IPS-18c (cell line): ENCODE data around the gene PTPRD.

ENCODE experiments used
- H3K4me3 ChIP-seq: 2 replicates; pipeline ENCODE4 v1.7.0; 2013; ENCODE audit warnings: low read depth, mild to moderate bottlenecking, low read length, moderate library complexity; ENCODE audit not compliant: insufficient read depth
- H3K9me3 ChIP-seq: one replicate; pipeline ENCODE4 v1.6.1; 2013; ENCODE audit warnings: mild to moderate bottlenecking, low read length, moderate library complexity; ENCODE audit not compliant: control insufficient read depth, insufficient read depth

PTPRD gene

DNA sequence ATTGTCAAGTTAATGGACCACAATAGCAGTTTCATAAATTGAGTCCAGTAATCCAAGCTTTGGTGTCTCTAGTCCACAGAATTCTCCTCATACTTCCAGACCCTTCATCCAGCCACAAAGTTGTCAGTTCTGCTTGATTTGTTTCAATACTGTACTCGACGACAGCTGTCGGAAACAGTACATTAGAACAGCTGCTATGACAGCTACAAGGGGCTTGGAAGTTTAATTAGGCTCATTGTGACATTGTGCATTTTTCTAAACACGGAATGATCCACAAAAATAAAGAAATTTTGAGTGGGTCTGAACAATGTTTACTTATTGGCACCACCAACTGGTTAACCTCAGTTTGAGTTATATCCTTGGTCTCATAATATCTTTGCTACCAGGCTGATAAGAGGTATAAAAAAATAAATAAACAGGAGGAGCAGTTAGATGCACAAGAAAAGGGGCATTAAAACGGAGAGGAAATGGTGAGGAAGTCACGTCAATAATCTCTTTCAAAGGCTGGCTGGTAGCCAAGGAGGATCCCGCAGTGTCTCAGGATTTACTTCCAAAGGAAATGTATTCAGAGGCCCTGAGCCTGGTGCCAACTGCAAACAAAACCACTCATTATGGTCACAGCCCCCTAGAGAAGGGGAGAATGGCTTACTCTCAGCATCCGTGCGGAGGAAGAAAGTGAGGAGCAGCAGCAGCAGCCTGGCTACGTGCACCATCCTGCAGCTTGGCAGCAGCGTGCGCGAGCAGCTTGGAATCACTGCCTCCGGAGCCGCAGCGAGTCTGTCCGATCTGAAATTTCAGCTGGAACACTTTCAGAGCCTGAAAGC, 1879.5 kb downstream of the PTPRD start:
- H3K9me3 ChIP-seq, result no peaks in the 10 kb centered on the region
- no peak overlapping the region; the same call in 1 of the 2 replicates for H3K4me3 ChIP-seq

DNA sequence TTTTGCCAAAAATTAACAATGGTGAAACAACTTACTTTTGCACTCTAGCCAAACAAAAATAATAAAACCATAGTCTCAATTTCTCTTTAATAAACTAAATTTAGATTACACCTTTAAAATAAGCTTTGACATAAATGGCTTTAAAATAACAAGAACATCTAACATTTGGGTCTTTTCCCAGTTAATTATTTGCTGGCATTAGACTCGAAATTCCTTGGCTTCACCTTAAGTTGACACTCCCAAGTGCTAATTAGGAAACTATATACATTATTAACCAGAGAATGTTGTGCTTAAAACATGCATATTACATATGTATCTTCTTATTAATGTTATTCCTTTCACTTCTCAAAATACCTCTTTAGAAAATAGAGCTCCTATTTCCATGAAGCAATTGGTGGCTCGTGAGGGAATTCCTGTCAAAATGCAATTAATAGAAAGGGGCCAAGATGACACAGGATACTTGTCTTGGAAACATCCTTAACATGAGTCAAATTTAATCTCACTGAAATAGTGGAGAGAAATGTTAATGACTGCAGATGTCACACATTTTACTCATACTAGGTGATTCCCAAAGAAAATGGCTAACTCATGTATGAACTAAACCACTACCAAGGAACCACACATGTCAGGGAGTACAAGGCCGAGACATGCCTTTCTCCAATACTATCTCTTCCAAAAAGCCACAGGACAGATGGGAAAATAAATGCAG, 1880.3 kb downstream of the PTPRD start:
- no peak overlapping the region for H3K4me3 ChIP-seq
- H3K9me3 ChIP-seq, result no peaks in the 10 kb centered on the region

DNA sequence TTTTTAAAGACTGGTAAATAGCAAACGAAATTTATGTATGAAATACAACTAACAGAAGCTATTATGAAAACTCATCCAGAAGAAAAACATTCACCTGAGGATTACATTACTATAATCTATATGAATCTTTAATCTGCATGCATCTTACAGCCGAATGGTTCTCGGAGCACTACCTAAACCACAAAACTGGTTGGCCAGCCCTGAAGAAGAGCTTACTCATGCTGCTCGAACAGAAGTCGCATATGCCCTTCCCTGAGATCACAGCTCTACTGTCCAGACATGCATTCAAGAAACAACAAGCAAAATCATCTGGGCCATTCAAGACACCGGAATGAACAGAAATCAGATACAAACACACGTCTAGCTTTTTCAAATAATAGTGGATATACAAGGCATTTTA, 1882.2 kb downstream of the PTPRD start:
- H3K9me3 ChIP-seq, result no peaks in the 10 kb centered on the region

DNA sequence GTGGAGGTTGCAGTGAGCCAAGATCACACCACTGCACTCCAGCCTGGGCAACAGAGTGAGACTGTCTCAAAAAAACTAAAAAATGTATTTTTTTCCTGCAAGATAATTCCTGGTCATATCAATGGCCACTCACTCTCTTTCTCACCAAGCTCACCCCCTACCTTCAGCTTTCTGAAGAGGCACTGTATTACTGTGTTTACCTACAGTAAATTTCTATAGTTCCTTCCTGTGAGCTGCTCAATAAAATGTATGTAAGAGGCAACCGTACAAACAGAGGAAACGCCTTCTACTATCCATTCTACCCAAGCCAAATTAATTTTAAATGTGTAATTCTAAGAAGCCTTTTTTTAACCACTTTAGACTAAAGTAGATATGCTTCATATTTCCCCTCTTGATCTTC, 1883.9 kb downstream of the PTPRD start:
- no peaks in the 10 kb centered on the region for H3K9me3 ChIP-seq
- H3K4me3 ChIP-seq, result no peak overlapping the region

More for the DNA sequence above, 1882.2 kb downstream of the PTPRD start:
- no peak overlapping the region for H3K4me3 ChIP-seq

DNA sequence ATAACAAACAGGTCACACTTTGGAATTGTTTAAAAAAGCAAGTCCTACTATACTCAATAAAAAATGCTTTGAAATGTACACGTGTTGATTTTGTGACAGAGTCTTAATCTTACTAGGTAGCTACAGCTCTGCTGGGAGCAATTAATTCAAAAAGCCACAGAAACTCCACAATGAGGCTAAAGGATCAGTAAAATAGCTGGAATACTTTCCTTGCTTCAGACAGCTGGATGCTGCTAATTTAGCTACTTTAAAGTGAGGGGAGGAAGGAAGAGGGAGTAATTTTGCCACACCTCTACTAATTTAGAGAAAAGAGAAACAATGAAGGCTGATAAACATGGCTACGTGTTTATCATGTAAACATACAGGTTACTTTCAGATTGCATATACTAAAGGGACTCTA, 1885.6 kb downstream of the PTPRD start:
- Histone ChIP-seq H3K9me3 (no peaks in the 10 kb centered on the region), H3K4me3 (no peak overlapping the region)

DNA sequence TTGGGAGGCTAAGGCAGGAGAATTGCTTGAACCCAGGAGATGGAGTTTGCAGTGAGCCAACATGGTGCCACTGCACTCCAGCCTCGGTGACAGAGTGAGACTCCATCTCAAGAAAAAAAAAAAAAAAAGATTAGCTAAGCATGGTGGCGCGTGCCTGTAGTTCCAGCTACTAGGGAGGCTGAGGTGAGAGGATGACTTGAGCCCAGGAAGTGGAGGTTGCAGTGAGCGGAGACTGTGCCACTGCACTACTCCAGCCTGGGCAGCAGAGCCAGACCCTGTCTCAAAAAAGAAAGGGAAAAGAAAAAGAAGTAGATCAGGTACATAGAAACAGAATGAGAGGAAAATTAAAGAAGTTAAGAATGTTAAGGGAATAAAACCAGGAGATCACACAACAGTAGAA, 1886.1 kb downstream of the PTPRD start:
- no peak overlapping the region for H3K4me3 ChIP-seq
- H3K9me3 ChIP-seq, result no peaks in the 10 kb centered on the region

DNA sequence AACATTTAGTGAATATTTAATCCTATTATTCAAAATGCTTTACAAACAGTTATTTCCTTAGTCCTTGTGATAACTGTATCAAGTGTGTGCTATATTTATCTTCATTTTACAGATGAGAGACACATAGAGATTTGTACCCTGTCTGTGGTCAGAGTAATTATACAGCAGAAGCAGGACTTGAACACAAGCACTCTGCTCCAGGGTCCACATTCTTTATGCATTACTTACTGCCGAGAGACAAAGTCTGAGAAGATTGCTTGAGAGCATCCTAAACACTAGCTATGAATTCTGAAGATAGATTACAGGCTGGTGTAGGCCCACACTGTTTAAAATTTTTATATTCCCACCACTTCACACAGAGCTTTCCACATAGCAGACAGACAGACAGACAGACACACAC, 1887.2 kb downstream of the PTPRD start:
- no peak overlapping the region for H3K4me3 ChIP-seq
- H3K9me3 ChIP-seq, result no peaks in the 10 kb centered on the region

DNA sequence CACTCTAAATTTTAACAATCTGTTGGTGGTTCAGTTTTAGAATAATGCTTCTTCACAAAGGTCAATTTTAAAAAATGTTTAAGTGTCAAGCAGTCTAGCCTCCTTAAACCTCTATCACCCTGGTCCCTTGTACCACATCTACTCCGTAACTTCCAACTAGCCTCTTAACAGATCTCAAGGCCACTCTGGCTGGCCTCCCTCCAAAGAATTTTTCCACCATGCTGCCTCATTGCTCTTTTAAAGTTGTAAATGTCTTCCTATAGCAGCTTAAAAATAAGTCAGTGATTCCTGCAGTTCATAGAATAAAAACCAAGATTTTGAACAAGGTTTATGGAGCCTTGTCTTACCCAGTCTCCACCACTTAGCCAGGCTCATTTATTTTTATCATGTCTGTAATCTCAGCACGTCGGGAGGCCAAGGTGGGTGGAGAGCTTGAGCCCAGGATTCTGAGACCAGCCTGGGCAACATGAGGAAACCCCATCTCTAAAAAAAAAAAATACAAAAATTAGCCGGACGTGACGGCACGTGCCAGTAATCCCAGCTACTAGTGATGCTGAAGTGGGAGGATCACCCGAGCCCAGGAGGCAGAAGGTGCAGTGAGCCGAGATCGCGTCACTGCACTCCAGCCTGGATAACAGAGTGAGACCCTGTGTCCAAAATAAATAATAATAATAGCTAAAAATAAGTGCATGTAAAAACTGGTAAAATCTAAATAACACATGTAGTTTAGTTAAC, 1888.4 kb downstream of the PTPRD start:
- Histone ChIP-seq H3K9me3 (no peaks in the 10 kb centered on the region), H3K4me3 (no peak overlapping the region)

DNA sequence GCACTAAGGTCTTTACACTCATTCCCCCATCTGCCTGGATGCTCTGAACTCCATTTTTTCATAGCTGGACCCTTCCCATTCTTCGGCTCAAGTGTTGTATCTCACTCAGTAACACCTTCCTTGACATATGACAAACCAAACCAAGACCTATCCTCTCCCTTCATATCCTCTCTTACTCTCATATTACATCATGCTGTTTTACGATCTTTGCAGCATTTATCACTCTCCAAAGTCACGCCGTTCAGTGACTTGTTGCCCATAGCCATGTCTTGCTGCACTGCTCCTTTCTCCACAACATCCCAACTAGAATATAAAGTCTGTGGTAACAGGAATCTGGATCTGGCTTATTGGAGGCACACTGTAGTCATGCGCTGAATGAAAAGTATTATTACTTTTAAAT, 1889.6 kb downstream of the PTPRD start:
- Histone ChIP-seq H3K9me3 (no peaks in the 10 kb centered on the region), H3K4me3 (no peak overlapping the region)

DNA sequence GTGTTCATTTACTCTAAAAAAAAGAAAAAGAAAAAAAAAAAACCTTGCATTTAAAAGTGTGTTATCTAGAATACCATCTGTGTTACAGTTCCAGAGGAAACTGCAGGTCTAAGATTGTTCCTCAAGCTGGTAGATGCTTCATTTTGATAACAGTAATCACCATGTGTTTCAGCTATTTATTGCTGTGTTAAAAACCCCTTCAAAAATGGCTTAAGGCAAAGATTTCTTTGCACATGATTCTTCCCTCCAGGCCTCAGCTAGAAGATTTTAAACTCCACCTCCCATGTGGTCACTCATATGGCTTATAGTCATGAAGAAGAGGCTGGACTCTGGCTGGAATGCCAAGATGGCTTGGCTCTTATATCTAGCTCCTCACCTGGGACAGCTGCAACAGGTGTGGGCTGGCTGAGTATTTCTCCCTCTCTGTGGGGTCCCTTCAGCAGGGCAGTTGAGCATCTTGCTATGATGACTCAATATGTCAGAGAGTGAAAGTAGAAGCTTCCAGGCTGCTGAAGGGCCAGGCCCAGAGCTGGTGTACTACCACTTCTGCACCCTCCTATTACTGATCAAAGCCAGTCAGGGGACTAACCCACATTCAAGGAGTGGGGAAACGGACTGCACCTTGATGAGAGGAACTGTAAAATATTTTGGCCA, 1892.8 kb downstream of the PTPRD start:
- Histone ChIP-seq H3K4me3 (no peak overlapping the region), H3K9me3 (no peaks in the 10 kb centered on the region)

DNA sequence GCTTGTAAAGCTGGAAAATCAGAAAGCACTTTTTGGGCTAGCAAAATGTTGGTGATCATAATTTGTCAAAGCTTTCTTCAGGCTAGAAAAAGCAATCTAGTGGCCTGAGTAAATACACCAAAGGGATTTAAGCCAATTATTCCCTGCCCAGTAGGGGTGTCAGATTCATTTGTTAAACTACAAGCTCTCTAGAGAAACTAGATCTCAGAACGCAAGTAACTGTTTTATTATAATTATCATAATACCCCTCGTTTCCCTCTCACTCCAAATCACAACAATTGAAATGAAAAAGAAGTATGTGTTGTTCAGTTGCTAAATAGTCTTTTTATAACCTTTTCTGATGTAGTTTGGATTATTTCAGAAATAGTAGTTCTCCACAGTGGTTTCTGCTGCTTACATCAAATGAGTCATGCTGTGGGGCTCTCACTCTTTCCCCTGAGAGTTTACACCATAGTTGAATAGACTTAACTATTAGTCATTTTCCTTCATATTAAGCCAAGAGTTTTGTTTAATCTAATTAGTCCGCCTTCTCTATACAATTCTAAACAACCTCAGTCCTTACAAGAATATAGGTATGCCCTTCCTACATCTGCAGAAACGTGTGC, 1894.6 kb downstream of the PTPRD start:
- H3K9me3 ChIP-seq, result no peaks in the 10 kb centered on the region

DNA sequence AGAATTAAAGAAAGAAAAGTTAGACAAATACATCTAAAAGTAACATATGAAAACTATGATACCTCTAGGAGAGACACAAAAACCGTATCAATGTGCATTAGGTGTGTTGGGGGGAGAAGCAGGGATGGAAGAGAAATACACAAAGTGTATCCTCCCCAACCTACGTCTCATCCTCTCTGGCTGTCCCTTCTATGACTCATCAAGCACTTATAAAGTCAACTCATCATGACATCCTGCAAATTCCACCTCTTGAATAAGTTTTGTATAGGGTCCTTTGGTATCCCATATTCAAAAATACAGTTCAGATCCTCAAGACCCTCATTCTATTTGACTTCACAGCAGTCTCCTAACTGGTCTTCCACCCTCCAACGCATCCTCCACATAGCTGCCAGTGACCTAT, 1895.7 kb downstream of the PTPRD start:
- Histone ChIP-seq H3K4me3 (no peak overlapping the region), H3K9me3 (no peaks in the 10 kb centered on the region)

More for the DNA sequence above, 1894.6 kb downstream of the PTPRD start:
- H3K4me3 ChIP-seq, result no peak overlapping the region

DNA sequence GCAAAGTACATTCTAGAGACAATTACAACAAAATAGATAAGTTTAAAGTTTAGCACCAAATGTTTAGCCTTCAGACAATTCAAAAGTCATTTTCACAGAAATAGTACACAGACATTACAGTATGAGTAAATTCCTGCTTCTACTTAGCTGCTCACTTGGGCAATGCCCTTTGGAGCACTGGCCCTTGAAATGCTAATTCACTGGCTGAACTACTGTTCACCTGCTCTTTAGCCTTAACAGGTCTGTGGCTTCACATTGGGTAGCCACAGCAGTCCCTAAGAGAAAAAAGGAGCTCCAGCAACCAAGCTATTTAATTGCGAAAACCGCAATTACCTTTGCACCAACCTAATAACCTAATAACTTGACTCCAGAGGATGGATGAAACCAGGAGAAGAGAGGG, 1897.0 kb downstream of the PTPRD start:
- no peaks in the 10 kb centered on the region for H3K9me3 ChIP-seq
- no peak overlapping the region for H3K4me3 ChIP-seq

DNA sequence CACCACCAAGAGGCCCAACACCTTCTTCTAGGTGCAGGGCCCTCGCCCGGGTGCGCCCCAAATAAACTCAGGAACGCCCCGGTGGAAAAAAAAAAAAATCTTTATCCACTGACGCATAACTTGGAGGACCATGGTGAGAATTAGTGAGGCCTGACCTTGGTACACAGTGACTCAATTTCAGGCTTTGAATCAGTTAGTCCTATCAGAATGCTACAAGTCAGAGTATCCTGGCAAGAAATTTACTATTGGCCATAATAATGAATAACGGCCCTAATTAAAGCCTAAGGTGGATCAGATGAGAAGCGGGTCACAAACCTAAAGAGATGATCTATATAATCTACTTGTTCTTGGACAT, 1899.0 kb downstream of the PTPRD start:
- Histone ChIP-seq H3K4me3 (no peak overlapping the region), H3K9me3 (no peaks in the 10 kb centered on the region)

DNA sequence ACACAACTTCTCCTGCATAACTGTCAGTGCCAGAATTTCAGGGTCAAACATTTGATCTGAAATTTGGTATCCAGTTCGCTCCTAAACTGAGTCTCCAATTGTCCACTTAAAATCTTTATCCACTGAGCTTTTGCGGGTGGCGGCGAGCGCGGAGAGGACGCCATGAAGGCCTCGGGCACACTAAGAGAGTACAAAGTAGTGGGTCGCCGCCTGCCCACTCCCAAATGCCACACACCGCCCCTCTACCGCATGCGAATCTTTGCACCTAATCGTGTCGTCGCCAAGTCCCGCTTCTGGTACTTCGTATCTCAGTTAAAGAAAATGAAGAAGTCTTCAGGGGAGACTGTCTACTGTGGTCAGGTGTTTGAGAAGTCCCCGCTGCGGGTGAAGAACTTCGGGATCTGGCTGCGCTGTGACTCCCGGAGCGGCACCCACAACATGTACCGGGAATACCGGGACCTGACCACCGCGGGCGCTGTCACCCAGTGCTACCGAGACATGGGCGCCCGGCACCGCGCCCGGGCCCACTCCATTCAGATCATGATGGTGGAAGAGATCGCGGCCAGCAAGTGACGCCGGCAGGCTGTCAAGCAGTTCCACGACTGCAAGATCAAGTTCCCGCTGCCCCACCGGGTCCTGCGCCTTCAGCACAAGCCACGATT, 1899.5 kb downstream of the PTPRD start:
- no peak overlapping the region for H3K4me3 ChIP-seq
- no peaks in the 10 kb centered on the region for H3K9me3 ChIP-seq

DNA sequence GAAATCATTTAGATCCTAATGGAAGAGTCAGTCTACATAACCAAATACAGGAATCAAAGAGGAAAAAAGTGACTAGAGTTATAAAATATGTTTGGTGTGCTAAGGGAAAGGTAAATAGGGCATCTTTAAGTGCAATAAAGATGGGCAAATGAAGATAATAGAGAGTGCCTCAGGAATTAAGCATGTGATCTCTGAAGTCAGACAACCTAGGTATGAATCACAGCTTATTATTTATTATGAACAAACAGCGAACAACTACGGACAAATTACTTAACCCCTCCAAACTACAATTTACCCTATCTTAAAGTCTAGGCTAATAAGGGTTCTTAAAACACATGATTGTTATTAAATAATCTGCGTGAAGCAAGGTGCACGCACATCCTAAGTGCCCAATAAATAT, 1903.1 kb downstream of the PTPRD start:
- H3K9me3 ChIP-seq, result no peaks in the 10 kb centered on the region

DNA sequence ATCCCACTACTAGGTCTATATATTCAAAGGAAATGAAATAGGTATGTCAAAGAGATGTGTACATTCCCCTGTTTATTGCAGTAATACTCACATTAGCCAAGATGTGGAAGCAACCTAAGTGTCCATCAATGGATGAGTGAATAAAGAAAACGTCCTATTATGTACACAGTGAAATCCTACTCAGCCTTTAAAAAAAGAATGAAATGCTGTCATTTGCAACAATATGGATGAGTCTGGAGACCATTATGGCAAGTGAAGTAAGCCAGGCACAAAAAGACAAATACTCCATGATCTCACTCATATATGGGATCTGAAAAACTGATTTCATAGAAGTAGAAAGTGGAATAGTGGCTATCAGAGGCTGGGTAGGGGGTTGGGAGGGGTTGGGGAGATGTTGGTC, 1904.1 kb downstream of the PTPRD start:
- Histone ChIP-seq H3K9me3 (no peaks in the 10 kb centered on the region), H3K4me3 (no peak overlapping the region)

More for the DNA sequence above, 1903.1 kb downstream of the PTPRD start:
- H3K4me3 ChIP-seq, result no peak overlapping the region
